NCI-H2171 treated with DMSO at 0.1 percent for 48 hours (cell line): ENCODE results near the gene TRNAU1AP.
A peak's percentile ranks its signal among the peaks of the same experiment; 100 is the strongest.
"Not testable (repeated sequence)": the region's sequence is repeated elsewhere in the genome, so short reads cannot be mapped to it uniquely, and the experiment has no call there.

Experiments used
- DNase-seq: peaks from one replicate; lab custom pipeline; 2025; lab: John Stamatoyannopoulos, UW

TRNAU1AP gene

GRCh38 chr1:28577052-28577678 is 24.3 kb downstream of the TRNAU1AP start:
- DNase-seq = no peak

DNA sequence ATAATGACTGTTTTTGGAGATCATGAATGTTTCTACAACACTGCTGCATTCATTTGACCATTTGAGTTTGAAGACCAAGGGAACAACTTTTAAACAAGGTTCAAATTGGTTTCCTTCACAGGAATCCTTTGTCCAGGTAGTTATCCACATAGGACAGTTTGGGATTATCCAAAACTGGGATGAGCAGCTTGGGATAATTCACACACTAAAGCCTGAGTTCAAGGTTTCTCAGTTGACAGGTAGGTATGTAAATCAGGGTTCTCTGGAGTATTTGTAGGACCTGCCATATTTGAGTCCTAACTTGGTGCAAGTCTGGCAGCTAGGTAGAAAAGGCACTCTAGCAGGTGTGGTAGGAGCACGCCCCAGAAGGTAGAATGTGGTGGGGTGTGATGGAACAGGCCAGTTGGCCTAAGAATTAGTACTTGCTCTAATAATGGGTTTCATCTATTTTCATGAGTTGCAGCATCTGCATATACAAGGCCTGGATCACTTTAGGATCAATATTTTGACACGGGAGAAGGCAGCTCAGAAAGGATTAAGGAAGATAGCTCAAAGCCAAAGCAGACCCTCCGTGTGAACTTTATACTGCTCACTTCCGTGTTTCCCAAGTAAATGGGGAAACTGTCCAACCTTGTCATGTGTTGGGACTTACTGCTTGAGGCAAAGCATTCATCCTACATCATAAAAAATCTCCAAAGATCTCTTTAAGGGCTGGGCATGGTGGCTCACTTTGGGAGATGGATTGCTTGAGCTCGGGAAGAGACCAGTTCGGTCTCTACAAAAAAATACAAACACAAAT is 25.1 kb downstream of the TRNAU1AP start:
- no peak for DNase-seq

- DNase-seq = no peak
Observed at GRCh38 chr1:28578696-28579218, 25.9 kb downstream of the TRNAU1AP start.

DNA sequence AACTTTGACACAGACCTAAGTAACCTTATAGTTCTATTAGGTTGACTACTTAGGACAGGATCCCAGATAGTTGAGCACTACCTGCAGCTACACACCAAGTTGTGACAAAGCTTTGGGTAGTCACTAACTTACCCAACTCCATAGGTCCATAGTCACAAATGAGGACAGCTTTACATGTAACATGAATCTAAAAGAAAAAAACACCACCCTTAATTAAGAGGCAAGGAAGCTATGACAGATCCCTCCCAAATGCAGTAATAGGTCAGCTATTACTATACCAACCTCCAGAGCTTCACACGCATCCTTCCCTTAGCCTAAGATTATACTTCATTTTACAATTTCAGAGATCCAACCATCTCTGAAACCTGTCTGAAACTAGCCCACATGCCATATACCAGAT is 26.5 kb downstream of the TRNAU1AP start:
- DNase-seq = no peak

DNA sequence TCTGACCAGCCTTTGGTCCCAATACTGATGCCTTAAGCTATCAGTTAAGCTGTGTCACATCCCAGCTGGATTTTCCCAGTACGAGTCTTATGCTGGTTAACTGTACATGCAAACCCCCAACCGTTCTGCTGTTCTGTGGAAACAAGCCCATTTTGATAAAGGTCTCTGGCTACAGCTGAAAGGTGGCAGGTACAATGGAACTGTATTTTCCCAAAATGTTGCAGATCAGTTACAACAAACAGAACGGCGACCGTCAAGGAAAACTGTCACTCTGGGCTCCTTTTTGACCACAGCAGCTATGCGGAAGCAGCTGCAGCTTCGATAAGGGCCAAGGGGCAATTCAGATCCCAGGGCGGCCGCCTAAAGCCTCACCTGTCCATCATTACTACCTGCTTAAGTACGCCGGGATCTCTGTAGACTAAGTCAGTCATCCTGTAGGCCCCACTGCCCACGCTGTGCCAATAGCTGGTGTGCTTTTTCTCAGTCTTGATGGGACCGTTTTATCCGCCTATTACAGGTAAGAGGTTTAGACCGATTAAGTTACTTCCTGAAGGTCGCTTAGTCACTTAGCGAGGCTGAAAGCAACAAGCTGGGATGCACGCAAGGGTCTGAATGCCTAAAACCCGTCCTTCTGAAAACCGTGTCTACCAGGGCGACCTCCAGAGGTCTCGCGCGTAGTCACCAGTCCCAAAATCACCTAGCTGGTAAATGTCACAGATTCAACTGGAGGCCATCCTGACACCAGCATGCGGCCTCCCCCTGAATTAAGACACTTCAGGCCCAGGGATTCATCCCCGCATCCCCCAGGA is 28.0 kb downstream of the TRNAU1AP start:
- peak; percentile 67 for DNase-seq

GRCh38 chr1:28581531-28582247 is 28.8 kb downstream of the TRNAU1AP start:
- DNase-seq = peak; percentile 97

GRCh38 chr1:28582248-28582615 is 29.3 kb downstream of the TRNAU1AP start:
- DNase-seq = peak; percentile 74

GRCh38 chr1:28586585-28587391 is 33.9 kb downstream of the TRNAU1AP start:
- not testable (repeated sequence) for DNase-seq

- no peak for DNase-seq
Observed at GRCh38 chr1:28591708-28592320, 38.9 kb downstream of the TRNAU1AP start, which contains the start of gene RAB42. Gene RAB42, plus strand, starts transcription at chr1:28592265. Its CDS starts 247 bp downstream, at chr1:28592512.

DNA sequence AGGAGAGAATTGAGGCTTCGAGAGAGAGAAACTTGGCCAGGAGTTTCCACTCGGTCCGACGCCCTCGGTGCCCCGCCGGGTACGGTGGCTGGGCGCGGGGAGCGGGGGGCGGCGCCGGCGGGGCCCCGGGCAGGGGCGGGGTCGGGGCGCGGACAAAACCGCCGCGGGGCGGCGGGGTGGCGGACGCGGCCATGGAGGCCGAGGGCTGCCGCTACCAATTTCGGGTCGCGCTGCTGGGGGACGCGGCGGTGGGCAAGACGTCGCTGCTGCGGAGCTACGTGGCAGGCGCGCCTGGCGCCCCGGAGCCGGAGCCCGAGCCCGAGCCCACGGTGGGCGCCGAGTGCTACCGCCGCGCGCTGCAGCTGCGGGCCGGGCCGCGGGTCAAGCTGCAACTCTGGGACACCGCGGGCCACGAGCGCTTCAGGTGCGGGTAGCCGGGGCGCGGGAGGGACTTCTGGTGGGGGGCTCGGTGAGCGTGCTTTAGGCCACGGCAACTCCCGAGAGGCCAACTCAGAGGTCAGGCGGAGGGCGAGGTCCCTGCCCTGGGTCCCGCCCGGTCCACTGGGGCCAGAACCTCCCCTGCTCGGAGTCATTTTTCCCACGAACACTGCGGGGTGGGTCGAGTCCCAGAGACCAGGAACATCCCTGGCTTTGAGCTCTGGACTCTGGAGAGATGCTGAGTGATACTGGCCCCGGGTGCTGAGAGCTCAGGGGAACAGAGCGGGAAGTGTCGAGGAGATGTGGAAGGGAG is 39.6 kb downstream of the TRNAU1AP start:
- DNase-seq = no peak

DNA sequence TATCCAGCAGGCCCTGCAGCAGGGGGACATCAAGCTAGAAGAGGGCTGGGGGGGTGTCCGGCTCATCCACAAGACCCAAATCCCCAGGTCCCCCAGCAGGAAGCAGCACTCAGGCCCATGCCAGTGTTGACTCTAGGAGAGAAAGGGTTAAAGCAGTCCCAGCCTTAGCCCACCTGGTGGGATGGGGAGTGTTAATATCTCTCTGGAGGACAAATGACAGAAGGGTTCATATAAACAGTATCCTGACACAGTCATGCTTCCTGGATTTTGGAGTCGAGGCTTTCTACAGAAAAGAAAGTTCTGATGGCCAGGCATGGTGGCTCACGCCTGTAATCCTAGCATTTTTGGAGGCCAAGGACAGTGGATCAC is 41.1 kb downstream of the TRNAU1AP start:
- not testable (repeated sequence) for DNase-seq

DNA sequence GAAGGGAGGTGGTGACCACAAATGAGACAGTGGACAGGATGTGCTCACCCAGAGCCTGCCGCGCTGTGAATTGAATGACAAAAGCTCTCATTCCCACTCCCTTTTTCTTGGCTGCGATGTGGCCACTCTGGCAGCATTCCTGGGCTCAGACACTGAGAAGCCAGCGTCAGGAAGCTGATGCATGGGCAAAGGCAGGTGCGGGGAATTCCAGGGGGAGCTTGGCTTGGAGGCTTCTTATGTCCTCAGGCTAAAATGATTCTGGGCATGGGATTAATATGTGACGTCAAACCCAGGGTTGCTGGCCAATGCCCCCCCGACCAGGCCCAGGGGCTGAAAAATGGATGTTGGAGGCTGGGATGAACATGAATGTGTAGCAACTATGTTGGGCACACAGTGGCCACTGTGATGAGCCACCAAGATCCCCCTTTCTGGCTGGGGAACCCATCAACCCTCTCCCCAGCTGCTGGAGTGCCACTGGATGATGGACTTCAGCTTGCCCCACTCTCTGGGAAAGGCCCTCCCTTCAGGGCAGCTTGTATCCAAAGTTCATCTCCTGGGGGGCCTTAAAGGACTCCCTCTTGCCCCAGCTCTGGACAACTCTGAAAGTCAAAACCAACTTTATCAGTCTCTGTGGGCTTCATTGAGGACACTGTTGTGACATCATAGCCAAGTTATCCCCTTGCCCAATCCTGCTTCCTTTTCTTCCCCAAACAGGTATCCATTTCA is 42.0 kb downstream of the TRNAU1AP start:
- DNase-seq = not testable (repeated sequence)

- no peak for DNase-seq
Observed at GRCh38 chr1:28595412-28596191, 42.7 kb downstream of the TRNAU1AP start.

- not testable (repeated sequence) for DNase-seq
Observed at GRCh38 chr1:28596276-28596675, 43.4 kb downstream of the TRNAU1AP start.

DNA sequence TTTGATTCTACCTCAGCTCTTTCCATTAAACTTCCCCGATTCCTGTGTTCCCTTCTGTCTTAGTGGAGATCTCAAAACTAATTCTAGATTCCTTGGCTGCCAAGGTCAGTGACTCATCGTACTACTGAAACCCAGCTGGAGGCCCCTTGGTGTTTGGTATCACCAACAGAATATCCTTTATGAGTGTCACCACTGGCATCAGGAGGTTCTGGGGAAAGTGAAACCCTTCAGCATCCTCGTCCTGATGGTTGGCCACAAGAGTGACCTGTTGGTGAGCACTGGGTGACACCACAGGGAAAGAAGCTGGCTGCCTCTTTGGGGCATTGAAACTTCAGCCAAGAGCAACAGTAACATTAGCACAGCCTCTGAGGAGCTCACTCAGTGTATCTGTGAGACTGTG is 48.8 kb downstream of the TRNAU1AP start:
- no peak for DNase-seq

DNA sequence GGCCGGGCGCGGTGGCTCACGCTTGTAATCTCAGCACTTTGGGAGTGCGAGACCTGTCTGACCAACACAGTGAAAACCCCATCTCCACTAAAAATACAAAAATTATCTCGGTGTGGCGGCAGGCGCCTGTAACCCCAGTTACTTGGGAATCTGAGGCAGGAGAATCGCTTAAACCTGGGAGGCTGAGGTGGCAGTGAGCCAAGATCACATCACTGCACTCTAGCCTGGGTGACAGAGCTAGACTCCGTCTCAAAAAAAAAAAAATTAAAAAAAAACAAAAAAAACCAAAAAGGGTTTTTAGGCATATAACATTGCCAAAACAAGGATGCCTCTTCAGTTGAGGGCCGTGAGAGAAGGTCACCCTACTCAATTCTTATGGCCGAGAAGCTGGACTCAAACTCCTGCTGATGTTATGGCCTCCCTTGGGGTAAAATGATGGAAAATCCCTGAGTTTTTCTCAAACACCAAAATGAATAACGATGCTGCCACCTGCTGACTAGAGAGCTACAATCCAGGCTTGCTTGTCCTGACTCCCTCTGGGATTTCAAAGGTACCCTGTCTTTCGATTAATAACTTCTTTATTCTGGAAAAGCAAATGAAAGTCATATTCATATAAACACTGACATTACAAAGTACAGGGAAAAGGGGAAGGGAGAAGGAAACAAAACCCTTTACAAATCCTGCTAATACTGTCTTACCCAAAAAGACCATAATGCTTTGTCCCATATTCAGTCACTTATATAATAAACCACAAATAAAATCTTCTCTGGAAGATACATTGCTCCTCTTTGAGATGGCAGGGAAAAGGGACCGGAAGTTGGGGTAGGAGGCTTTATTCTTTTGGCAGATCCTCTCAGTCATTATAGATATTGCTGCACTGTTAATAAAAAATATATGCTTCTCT is 49.9 kb downstream of the TRNAU1AP start:
- peak; percentile 87 for DNase-seq

DNA sequence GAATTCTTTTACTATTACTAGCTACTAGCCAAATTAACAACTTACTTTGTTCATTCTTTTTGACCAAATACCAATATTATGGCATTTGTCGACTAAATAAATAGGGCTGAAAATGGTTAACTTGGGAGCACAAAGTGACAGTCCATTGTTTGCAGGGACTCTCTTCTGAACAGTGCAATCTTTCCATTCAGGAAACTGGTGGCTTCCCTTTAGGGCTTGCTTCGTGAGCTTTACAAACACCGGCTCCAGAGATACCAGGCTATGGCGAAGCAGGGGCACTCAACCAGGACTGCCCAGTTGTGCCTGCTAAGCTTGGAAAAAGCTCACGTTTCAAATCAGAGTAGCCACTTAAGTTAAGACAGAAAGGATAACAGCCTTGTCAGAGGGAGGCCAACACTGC is 51.5 kb downstream of the TRNAU1AP start:
- DNase-seq = no peak
